Esophagus squamous epithelium (tissue), 5 donors: Measurements from ENCODE around the gene GIGYF2. TPM values are rescaled to one million over a fixed set of nuclear protein-coding genes. Genes with fewer than 3 reads are reported as not detected.
A peak's percentile ranks its signal among the peaks of the same experiment; 100 is the strongest.

ENCODE experiments used
- DNase-seq: peaks from one replicate; lab custom pipeline; 2025; lab: John Stamatoyannopoulos, UW
- H3K27ac ChIP-seq, 4 donors: fragments of 200-600 bp; sonication (generic); one replicate each; pipeline ENCODE4 v1.5.1; 2016 to 2019; ENCODE audit warnings: mild to moderate bottlenecking in 1 of 4
- H3K27me3 ChIP-seq, 4 donors: fragments of 200-600 bp; sonication (generic); 1 replicate in 3 of 4; 2 replicates in 1 of 4; pipeline versions ENCODE4 v1.5.1 to v1.6.0; 2017 to 2021; ENCODE audit warnings: antibody characterized with exemption in 1 of 4
- H3K36me3 ChIP-seq, 3 donors: fragments of 200-600 bp; sonication (generic); one replicate each; pipeline ENCODE4 v1.5.1; 2016 to 2019
- H3K4me1 ChIP-seq, 3 donors: fragments of 200-600 bp; sonication (generic); one replicate each; pipeline ENCODE4 v1.5.1; 2017 to 2019
- H3K4me3 ChIP-seq, 4 donors: fragments of 200-600 bp; sonication (generic); 1 replicate in 3 of 4; 2 replicates in 1 of 4; pipeline ENCODE4 v1.5.1; 2016 to 2019; ENCODE audit warnings: mild to moderate bottlenecking in 2 of 4, moderate library complexity in 1 of 4
- H3K9me3 ChIP-seq, 3 donors: fragments of 200-600 bp; sonication (generic); one replicate each; pipeline ENCODE4 v1.5.1; 2016 to 2019
- POLR2A ChIP-seq, 4 donors: fragments of 450-650 bp; IDR thresholded peaks; one replicate each; pipeline ENCODE4 v1.6.1; 2017; ENCODE audit warnings: antibody characterized with exemption in 4 of 4, mild to moderate bottlenecking in 4 of 4, moderate library complexity in 3 of 4
- WGBS, 2 donors: methylation state at CpG; one replicate each; pipeline ENCODE4 v1.1.5; 2018; 5-methylcytosine and 5-hydroxymethylcytosine counted together
- intact Hi-C: fragments of 100-400 bp; cut with DNase I; formaldehyde crosslinking; loops from one replicate; pipeline ENCODE4 v1.15.0; 2022
- total RNA-seq, 4 donors: library from RNA; depleted of rRNA; stranded (reverse); fragments of >200 nt; gene quantifications; one replicate each; pipeline ENCODE4 v1.1.0, GENCODE V29; 2016
- TF ChIP-seq, protein P1 (sequence below), 6 experiments: fragments of 450-650 bp in 4 of 6; fragments of 200-600 bp in 2 of 6; sonication (generic) in 2 of 6; IDR thresholded peaks; one replicate each; pipeline ENCODE4 v1.5.1; 2016 to 2019; ENCODE audit warnings: antibody characterized with exemption in 6 of 6, mild to moderate bottlenecking in 4 of 6, moderate library complexity in 4 of 6
- donor health status: DM: yes; HTN: yes; CAD: no.

GIGYF2 gene
- total RNA-seq, 4 donors from 2014 or later = 48.7 to 79.0 (median 62.0) TPM

DNA sequence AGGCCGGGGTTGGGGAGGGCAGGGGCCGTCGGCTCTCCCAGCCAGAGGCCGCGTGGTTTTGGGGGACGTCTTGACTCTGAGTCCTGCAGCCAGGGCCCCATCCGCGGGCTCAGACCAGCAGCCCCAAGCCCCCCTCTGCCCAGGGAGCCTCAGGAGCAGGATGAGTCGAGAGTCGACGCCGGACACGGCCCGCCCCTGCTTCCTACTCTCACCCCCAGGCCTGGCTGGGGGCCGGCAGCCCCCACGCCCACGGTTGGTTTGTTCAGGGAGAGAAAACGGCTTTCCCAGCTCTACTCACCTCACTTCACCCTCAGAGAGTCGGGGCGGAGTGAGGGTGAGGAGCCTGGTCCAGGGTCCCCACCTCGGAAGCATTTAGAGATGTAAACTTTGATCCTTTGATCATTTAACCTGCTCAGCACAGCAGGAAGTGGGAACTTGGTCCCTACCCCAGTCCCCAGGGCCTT, 179.9 kb downstream of the GIGYF2 start:
- no peak for DNase-seq
- H3K27me3 ChIP-seq = peaks cover 0 to 34% (median 0%) of the 10 kb centered on the region in 4 donors
- H3K4me3 ChIP-seq = peak overlapping the region; percentile 46 to 76 (median 56)
- peaks cover 0 to 3% (median 0%) of the 10 kb centered on the region in 3 donors for H3K36me3 ChIP-seq
- H3K4me1 ChIP-seq = peaks cover 8 to 32% (median 18%) of the 10 kb centered on the region in 3 donors
- no peak for TF ChIP-seq POLR2A (IDR thresholded peaks at IDR 0.05)
- TF ChIP-seq, protein P1, sequence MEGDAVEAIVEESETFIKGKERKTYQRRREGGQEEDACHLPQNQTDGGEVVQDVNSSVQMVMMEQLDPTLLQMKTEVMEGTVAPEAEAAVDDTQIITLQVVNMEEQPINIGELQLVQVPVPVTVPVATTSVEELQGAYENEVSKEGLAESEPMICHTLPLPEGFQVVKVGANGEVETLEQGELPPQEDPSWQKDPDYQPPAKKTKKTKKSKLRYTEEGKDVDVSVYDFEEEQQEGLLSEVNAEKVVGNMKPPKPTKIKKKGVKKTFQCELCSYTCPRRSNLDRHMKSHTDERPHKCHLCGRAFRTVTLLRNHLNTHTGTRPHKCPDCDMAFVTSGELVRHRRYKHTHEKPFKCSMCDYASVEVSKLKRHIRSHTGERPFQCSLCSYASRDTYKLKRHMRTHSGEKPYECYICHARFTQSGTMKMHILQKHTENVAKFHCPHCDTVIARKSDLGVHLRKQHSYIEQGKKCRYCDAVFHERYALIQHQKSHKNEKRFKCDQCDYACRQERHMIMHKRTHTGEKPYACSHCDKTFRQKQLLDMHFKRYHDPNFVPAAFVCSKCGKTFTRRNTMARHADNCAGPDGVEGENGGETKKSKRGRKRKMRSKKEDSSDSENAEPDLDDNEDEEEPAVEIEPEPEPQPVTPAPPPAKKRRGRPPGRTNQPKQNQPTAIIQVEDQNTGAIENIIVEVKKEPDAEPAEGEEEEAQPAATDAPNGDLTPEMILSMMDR (IDR thresholded peaks at IDR 0.05) = no peak
- H3K9me3 ChIP-seq = no peaks in the 10 kb centered on the region
- intact Hi-C loops = no loop called here
- WGBS, 2 donors = 14 to 20% methylated on average over 5 to 8 of the region's 21 CpGs
- H3K27ac ChIP-seq = peak overlapping the region in 1 of 4 donors; percentile 37

- Histone ChIP-seq H3K9me3 (no peaks in the 10 kb centered on the region), H3K4me1 (peaks cover 8 to 32% (median 18%) of the 10 kb centered on the region in 3 donors), H3K27me3 (peaks cover 0 to 34% (median 0%) of the 10 kb centered on the region in 4 donors), H3K36me3 (peaks cover 0 to 3% (median 0%) of the 10 kb centered on the region in 3 donors), H3K4me3 (no peak overlapping the region), H3K27ac (no peak overlapping the region)
- intact Hi-C loops = no loop called here
- TF ChIP-seq, protein P1 (IDR thresholded peaks at IDR 0.05) = no peak
- TF ChIP-seq POLR2A (IDR thresholded peaks at IDR 0.05) = no peak
- 93 to 95% methylated on average over 3 to 12 of the region's 13 CpGs for WGBS, 2 donors
- no peak for DNase-seq
These were observed 180.9 kb downstream of the GIGYF2 start for GRCh38 chr2:232877940-232878511.

DNA sequence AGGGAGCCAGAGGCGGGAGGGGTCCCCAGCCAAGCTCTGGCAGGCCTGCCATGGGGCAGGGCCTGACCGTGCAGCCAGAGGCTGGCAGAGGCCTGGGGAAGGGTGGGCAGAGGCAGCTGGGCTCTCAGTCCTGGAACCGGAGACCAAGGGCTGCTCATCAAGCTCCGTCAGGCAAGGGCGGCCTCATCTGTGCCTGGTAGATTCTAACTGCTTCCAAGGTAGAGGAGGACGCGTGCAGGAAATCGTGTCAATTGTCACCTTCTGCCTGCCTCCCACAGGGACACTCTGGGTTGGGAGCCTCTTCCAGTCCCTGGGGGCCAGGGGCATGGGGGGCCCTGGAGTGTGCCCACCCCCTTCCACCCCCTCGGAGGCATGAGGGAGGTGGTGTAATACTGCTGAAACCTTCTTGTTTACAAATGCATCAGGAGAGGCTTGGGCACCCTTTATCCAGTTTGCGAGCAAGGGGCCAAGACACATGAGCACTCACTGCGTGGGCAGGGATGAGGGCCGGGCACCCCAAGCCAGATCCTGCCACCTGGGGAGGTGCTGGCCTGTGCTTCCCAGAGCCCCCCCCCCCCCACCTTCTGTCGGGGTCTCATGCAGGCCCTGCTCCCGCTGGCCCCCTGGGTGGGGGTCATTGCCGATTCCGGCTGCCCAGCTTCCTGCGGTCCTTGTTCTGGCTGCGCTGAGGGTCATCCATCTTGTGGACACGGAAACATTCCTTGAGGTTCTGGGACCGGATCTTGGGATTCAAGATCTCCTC, 181.9 kb downstream of the GIGYF2 start:
- Histone ChIP-seq H3K36me3 (peaks cover 0 to 3% (median 0%) of the 10 kb centered on the region in 3 donors), H3K4me1 (peaks cover 8 to 26% (median 18%) of the 10 kb centered on the region in 3 donors), H3K27ac (no peak overlapping the region), H3K27me3 (peaks cover 0 to 34% (median 0%) of the 10 kb centered on the region in 4 donors), H3K9me3 (no peaks in the 10 kb centered on the region), H3K4me3 (no peak overlapping the region)
- TF ChIP-seq POLR2A (IDR thresholded peaks at IDR 0.05) = no peak
- TF ChIP-seq, protein P1 (IDR thresholded peaks at IDR 0.05) = no peak
- intact Hi-C loops = no loop called here
- DNase-seq = no peak
- 20 to 84% methylated on average over 3 to 5 of the region's 20 CpGs for WGBS, 2 donors

- Histone ChIP-seq H3K27ac (no peak overlapping the region), H3K9me3 (no peaks in the 10 kb centered on the region), H3K36me3 (peaks cover 0 to 3% (median 0%) of the 10 kb centered on the region in 3 donors), H3K4me3 (no peak overlapping the region), H3K27me3 (peaks cover 0 to 35% (median 0%) of the 10 kb centered on the region in 4 donors), H3K4me1 (peaks cover 8 to 23% (median 18%) of the 10 kb centered on the region in 3 donors)
- no peak for DNase-seq
- intact Hi-C loops = no loop called here
- 88 to 89% methylated on average over 12 to 13 of the region's 21 CpGs for WGBS, 2 donors
- TF ChIP-seq, protein P1 (IDR thresholded peaks at IDR 0.05) = no peak
- no peak for TF ChIP-seq POLR2A (IDR thresholded peaks at IDR 0.05)
These were observed 182.7 kb downstream of the GIGYF2 start for GRCh38 chr2:232879618-232880494.
